A673 (cell line): ENCODE data around the gene LRPPRC. TPM values are rescaled to one million over a fixed set of nuclear protein-coding genes. Genes with fewer than 3 reads are reported as not detected.

Experiments
- BruUV-seq: library from RNA; stranded (reverse); fragments of 400-500 nt; replicated peaks from 2 replicates; lab custom pipeline; 2021; lab: Mats Ljungman, UMichigan
- CTCF ChIA-PET: fragments of 300-600 bp; sonication (Branson Sonifier 250); formaldehyde crosslinking; loops from one replicate; lab custom pipeline; 2022; ENCODE audit warnings: antibody characterized with exemption; lab: Charles Lee
- POLR2A ChIA-PET: fragments of 300-600 bp; sonication (Branson Sonifier 250); formaldehyde crosslinking; loops from one replicate; lab custom pipeline; 2022; ENCODE audit warnings: antibody characterized with exemption; ENCODE audit not compliant: low non-redundant PET; lab: Charles Lee
- DNase-seq: peaks from one replicate; pipeline ENCODE4 v3.0.0-alpha.2; 2015; ENCODE audit warnings: low spot score
- H3K27ac ChIP-seq: fragments of 200-600 bp; sonication (generic); 2 replicates; pipeline ENCODE4 v1.5.1; 2016; ENCODE audit warnings: mixed run types, low read depth, mild to moderate bottlenecking, mixed read lengths, antibody characterized with exemption, low read length; ENCODE audit not compliant: poor library complexity, severe bottlenecking
- H3K27me3 ChIP-seq: fragments of 200-600 bp; sonication (generic); replicated peaks from 2 replicates; pipeline ENCODE4 v1.6.1; 2017; ENCODE audit warnings: mixed run types, low read depth, mild to moderate bottlenecking, mixed read lengths, antibody characterized with exemption, low read length; ENCODE audit not compliant: insufficient read depth, poor library complexity
- H3K36me3 ChIP-seq: fragments of 200-600 bp; sonication (generic); 2 replicates; pipeline ENCODE4 v1.6.1; 2016; ENCODE audit warnings: mixed run types, mild to moderate bottlenecking, mixed read lengths, antibody characterized with exemption, low read length; ENCODE audit not compliant: insufficient read depth, poor library complexity, severe bottlenecking
- H3K4me1 ChIP-seq: fragments of 200-600 bp; sonication (generic); 2 replicates; pipeline ENCODE4 v1.6.1; 2017; ENCODE audit warnings: mixed run types, mild to moderate bottlenecking, mixed read lengths, antibody characterized with exemption, low read length; ENCODE audit not compliant: insufficient read depth, poor library complexity, severe bottlenecking
- H3K4me3 ChIP-seq: fragments of 200-600 bp; sonication (generic); 2 replicates; pipeline ENCODE4 v1.5.1; 2016; ENCODE audit warnings: low read depth, mixed run types, mild to moderate bottlenecking, mixed read lengths, low read length; ENCODE audit not compliant: poor library complexity, severe bottlenecking
- H3K9me3 ChIP-seq: fragments of 200-600 bp; sonication (generic); 2 replicates; pipeline ENCODE4 v1.6.1; 2016; ENCODE audit warnings: mixed run types, low read depth, mild to moderate bottlenecking, mixed read lengths, antibody characterized with exemption, low read length; ENCODE audit not compliant: poor library complexity, severe bottlenecking
- EZH2 ChIP-seq: fragments of 200-600 bp; sonication (generic); IDR thresholded peaks from 2 replicates; pipeline ENCODE4 v1.6.1; 2017; ENCODE audit warnings: borderline replicate concordance, low read depth, mild to moderate bottlenecking, mixed read lengths, antibody characterized with exemption, low read length; ENCODE audit not compliant: poor library complexity, severe bottlenecking
- intact Hi-C: fragments of 100-400 bp; cut with micrococcal nuclease; formaldehyde crosslinking; loops from one replicate; pipeline ENCODE4 v1.10.0; 2022; ENCODE audit not compliant: unreplicated experiment
- total RNA-seq: library from RNA; stranded (reverse); gene quantifications from 2 replicates; pipeline ENCODE4 v1.2.3, GENCODE V29; 2021
- TF ChIP-seq, protein P1 (sequence below): fragments of 300-800, 200-600 bp; sonication (generic); conservative IDR thresholded peaks from 2 replicates; pipeline ENCODE4 v1.5.1; 2017; ENCODE audit warnings: low read depth, mild to moderate bottlenecking, antibody characterized with exemption, low read length, moderate library complexity, mixed read lengths

The LRPPRC gene
- total RNA-seq, 1 experiment from 2014 or later, result 144 TPM

DNA sequence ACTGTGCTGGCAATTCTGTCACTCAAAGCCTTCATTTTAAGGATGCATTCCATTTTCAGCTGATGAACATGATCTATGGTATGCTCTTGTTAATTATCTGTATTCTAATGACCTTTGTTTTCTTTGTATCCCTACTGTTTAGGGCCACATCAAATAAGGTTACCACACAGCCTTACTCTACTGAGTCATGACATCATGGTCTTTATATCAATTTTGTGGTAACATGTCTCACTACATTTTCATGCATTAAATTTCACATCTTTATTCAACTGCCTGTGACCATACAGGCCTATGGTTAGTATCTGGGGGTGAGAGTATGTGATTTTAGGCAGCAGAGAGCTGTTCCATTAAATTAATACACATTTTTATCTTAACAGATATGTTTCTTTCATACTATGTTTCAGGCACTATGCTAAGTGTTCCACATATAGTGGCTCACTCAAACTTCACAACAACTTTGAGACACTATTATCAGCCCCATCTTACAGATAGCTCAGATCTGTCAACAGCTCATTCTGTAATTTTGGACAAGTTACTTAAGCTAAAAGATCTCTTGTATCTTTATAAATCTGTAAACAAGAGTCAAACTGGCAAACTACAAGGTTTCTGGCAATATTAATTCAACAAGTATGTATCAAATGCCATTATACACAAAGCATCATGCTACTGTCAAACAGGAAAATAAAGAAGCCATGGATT, 18.0 kb downstream of the LRPPRC start:
- CTCF ChIA-PET, result no interaction called here
- POLR2A ChIA-PET, result no interaction called here
- Histone ChIP-seq H3K27ac (no peak overlapping the region), H3K36me3 (peaks cover 96% of the 10 kb centered on the region), H3K9me3 (no peaks in the 10 kb centered on the region), H3K27me3 (no peaks in the 10 kb centered on the region), H3K4me3 (no peak overlapping the region), H3K4me1 (no peaks in the 10 kb centered on the region)
- TF ChIP-seq EZH2, result no peak
- TF ChIP-seq, protein P1, sequence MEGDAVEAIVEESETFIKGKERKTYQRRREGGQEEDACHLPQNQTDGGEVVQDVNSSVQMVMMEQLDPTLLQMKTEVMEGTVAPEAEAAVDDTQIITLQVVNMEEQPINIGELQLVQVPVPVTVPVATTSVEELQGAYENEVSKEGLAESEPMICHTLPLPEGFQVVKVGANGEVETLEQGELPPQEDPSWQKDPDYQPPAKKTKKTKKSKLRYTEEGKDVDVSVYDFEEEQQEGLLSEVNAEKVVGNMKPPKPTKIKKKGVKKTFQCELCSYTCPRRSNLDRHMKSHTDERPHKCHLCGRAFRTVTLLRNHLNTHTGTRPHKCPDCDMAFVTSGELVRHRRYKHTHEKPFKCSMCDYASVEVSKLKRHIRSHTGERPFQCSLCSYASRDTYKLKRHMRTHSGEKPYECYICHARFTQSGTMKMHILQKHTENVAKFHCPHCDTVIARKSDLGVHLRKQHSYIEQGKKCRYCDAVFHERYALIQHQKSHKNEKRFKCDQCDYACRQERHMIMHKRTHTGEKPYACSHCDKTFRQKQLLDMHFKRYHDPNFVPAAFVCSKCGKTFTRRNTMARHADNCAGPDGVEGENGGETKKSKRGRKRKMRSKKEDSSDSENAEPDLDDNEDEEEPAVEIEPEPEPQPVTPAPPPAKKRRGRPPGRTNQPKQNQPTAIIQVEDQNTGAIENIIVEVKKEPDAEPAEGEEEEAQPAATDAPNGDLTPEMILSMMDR, result no peak
- no TSS peak for BruUV-seq
- intact Hi-C loops, result loop anchor here (5.0 kb wide), 1 partner anchor 36 kb away; no protein-coding TSS in a partner anchor
- DNase-seq, result no peak

DNA sequence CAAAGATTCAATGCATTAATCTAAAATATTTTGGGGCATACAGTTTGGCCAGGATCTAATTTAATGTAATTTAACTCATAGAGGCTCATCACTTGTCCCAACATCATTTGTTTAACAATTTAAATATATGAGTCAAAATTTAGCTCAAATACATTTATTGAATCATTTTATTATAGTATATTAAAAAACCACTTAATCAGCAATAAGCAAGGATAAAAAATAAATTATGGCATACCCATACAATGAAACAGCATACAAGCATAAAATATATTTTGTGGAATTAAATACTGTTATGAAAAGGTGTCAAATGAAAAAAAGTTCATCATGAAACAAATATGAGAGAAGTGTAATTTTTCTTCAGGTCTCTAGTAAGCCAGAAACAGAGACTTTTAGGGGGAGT, 34.9 kb downstream of the LRPPRC start:
- Histone ChIP-seq H3K27ac (no peak overlapping the region), H3K4me1 (no peaks in the 10 kb centered on the region), H3K27me3 (no peaks in the 10 kb centered on the region), H3K4me3 (no peak overlapping the region), H3K36me3 (peaks cover 95% of the 10 kb centered on the region), H3K9me3 (no peaks in the 10 kb centered on the region)
- ChIA-PET CTCF (no interaction called here), POLR2A (no interaction called here)
- TF ChIP-seq, protein P1, result no peak
- no peak for TF ChIP-seq EZH2
- no peak for DNase-seq
- no TSS peak for BruUV-seq
- intact Hi-C loops, result no loop called here

DNA sequence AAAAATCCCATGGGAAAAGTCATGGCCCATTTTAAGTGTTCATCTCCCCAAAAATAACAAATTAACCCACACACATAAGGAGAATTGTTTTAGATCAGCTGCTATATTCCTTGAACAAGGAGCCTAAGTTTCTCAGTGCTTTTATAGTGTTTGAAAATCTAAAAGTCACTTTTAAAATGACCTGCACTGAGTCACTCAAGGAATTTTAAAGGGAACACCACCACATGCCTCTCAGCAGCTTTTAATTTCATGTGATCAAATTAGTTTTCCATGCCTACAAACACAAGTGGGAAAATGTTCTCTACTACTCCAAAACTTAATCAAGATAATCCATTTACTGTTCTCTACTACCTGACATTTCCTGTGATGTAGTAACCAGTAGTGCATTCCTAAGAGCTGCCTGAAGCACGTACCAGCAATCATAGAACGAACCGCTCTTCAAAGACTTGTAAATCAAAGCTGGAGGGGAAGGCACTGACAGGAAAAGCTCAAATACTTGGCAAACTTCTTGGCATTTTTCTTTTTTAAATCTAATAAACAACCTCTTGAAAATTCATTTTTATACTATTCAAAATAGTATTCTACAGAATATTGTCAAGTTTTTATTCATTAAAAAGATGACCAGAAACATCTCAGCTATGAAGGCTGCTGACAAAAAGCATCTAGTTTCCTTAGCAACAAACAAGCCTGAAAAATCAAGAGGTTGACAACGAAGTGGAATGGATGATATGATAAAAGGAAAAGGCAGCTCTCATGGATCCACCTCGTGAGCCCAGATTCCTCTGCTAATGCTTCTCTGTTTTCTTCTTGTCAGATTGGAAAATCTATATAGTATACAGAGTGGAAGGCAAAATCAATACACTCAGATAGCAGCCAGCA, 37.2 kb downstream of the LRPPRC start:
- DNase-seq, result no peak
- Histone ChIP-seq H3K9me3 (no peaks in the 10 kb centered on the region), H3K36me3 (peaks cover 99% of the 10 kb centered on the region), H3K27ac (no peak overlapping the region), H3K4me1 (no peaks in the 10 kb centered on the region), H3K4me3 (no peak overlapping the region), H3K27me3 (no peaks in the 10 kb centered on the region)
- BruUV-seq, result no TSS peak
- intact Hi-C loops, result no loop called here
- POLR2A ChIA-PET, result no interaction called here
- TF ChIP-seq, protein P1, result no peak
- no peak for TF ChIP-seq EZH2
- CTCF ChIA-PET, result no interaction called here
